GM15510 (cell line): ENCODE measurements around the gene FBF1.

Experiments
- POLR2A ChIP-seq: IDR thresholded peaks from 3 replicates; pipeline ENCODE4 v1.6.1; 2011; ENCODE audit warnings: borderline replicate concordance; ENCODE audit not compliant: insufficient read length; ENCODE audit errors: extremely low read depth

FBF1 gene

GRCh38 chr17:75894049-75894733 is 46.7 kb downstream of the FBF1 start:
- no peak for TF ChIP-seq POLR2A

GRCh38 chr17:75893305-75894048 is 47.4 kb downstream of the FBF1 start:
- TF ChIP-seq POLR2A = no peak

GRCh38 chr17:75892556-75893224 is 48.2 kb downstream of the FBF1 start:
- no peak for TF ChIP-seq POLR2A

DNA sequence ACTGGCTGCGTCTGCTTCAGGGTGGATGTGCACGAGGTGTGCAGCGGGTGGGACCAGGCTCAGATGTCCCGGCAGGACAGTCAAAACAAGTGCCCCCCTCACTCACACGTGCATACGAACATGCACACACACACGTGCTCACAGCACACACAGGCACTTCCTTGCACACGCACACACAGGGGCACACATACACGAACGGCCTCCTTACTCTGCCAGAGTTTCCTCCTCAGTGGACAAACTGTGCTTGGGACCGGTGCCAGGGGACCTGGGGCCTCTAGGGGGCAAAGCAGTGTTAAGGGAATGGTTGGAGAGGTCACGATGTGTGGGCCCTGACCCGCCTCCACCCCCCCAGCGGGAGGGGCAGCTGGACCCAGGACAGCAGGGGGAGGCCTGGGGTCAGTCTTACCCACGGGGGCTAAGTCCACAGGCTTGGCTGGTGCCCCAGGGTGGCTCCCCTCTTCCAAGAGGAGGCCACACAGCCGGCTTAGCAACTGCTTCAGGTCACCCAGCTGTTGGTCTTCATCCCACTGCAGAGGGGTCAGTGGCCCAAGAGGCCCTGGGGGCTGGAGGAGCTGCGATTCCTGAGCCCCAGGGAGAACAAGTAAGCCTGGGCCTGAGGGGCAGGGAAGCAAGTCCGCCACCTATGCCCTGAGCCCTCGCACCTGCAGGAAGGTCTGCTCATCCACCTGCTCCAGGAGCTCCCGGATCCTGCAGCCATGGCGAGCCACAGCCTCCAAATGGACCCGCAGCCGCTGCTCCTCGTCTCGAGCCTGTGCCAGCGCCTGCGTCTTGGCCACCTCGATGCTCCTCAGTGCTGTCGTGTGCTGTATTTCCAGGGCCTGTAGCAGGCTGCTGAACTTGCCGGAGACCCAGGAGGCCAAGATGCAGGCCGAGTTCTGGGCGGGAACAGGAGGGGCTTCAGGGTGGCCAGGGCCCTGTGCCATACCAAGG is 49.0 kb downstream of the FBF1 start:
- TF ChIP-seq POLR2A = no peak

GRCh38 chr17:75891022-75891604 is 49.7 kb downstream of the FBF1 start:
- no peak for TF ChIP-seq POLR2A

DNA sequence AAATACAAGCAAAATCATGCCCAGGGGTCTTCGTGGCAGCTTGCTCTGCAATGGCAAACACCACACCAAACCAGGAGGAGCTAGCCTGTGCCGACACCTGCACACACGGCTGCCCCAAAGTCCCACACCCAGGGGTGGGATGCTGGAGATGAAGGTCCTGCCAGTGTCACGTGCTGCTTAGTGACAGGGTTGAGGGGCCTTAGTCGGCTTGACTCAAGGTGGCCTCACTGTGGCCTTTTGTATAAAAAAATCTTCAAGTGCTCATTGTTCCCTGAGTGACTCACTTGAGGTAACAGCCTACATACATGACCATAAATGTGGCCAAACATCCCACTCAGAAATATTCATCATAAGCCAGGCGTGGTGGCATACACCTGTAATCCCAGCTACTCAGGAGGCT is 51.4 kb downstream of the FBF1 start:
- no peak for TF ChIP-seq POLR2A

- no peak for TF ChIP-seq POLR2A
Observed at GRCh38 chr17:75888484-75888883, 52.4 kb downstream of the FBF1 start.

DNA sequence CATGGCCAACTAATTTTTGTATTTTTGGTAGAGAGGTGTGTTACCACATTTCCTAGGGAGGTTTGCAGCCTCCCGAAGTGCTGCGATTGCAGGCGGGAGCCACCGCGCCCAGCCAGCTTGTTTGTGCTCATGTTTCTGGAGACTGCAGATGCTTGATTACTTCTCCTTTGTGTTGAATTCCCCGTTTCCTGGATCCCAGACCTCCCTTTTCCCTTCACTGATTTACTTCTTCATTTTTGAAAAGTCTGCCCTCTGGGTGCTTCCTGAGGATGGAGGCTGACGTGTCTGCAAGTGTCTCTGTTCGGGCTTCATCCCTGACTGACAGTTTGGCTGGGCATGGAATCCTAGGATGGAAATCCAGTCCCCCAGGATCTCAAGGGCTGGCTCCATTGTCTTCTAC is 55.4 kb downstream of the FBF1 start:
- TF ChIP-seq POLR2A = no peak

GRCh38 chr17:75881678-75882454 is 59.0 kb downstream of the FBF1 start:
- no peak for TF ChIP-seq POLR2A

- no peak for TF ChIP-seq POLR2A
Observed at GRCh38 chr17:75880266-75880665, 60.6 kb downstream of the FBF1 start.

DNA sequence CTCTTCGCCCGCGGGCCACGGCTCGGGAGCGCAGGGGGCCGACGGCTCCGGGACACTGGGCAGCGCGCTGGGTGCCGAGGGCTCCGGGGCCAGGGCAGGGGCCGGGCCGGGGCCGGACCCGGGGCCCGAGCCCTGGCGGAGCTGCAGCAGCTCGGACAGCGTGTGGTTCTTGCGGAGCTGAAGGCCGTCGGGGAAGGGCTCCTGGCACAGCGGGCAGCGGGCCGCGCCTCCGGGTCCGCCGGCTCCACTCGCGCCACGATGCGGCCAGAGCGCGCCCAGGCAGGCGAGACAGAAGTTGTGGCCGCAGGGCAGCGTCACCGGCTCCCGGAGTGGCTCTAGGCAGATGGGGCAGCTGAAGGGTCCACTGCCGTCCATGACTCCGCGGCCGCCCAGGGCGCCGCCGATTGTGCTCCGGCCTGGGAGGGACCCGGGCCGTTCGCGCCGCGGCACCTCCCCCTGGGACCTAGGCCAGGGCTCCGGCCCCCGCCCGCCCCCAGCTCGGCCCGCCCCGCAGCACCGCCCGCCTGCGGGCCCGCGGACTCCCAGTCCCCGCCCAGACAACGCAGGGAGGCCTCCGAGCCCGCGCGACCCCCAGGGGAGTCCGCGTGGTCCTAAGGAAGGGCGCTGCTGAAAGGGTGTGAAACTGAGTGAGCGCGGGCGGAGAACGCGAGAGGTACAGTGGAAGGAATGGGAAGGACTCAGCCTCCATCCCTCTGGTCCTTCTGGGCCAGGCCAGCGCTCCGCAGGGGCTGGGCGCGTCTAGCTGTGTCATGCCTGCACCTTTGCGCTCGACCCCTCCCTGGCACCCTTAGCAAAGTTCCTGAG is 62.5 kb downstream of the FBF1 start, which contains the start of gene TRIM47:
TSS of gene TRIM47 (minus strand) at position 408 of the 825 bp plus-strand sequence. CDS start at position 375, 33 bp downstream.
- no peak for TF ChIP-seq POLR2A

DNA sequence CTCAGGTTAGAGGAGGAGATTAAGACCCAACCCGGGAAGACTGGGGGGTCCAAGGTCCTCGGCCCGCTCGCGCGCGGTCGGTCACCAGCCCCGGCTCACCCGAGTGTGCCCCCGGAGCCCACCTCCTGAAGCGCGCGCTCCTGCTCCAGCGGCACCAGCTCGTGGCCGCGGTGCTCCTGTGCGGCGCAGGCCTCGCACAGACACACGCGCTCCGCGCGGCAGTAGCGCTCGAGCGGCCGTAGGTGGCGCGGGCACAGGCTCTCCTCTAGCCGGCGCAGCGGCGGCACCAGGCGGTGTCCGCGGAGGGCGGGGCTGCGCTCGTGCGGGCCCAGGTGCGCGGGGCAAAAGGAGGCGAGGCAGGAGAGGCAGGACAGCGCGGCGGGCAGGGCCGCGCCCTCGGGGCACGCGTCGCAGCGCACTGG is 63.1 kb downstream of the FBF1 start:
- TF ChIP-seq POLR2A = peak; percentile 44

DNA sequence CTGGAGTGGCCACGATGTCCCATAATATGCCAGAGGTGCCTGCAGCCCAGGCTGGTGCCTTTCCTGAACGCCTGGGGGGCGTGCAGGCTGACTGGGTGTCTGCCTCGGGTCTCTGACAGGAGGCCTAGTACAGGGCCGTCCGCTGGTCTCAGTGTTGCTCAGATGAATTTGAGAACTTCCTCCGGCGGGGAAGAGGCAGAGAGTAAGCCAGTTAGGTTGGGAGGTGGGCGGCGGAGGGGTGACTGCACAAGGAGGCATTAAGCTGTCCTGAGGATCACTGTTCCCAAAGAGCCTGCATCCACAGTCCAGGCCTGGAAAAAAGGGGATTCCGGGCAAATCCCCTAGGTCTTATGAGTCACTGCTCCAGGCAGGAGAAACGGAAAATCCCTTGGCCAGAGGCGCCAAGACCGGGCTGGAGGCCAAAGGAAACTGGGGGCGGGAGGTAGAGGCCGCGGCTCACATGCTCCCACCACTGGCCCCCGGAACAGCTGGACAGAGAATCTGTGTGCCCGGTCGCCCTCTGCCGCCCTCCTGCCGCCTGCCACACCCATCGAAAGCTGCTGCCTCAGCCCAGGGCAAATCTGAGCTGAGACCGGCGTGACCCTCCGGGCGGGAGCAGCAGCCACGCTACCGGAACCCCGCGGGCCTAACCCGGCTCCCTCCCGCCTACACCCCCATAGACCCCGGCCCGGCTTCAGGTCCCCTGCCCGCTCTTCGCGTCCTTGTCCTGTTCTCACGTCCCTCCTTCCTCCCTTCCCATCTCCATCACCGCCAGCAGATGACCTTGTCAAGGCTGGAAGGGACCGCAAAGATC is 63.7 kb downstream of the FBF1 start:
- TF ChIP-seq POLR2A = peak; percentile 15
